ENCODE measurements around the gene ADORA2A. TPM values are rescaled to one million over a fixed set of nuclear protein-coding genes. Genes with fewer than 3 reads are reported as not detected.
A peak's percentile ranks its signal among the peaks of the same experiment; 100 is the strongest.

The ADORA2A gene
- total RNA-seq (2016; rRNA removed; fragmentation: Illumina TruSeq; extraction: Trizol), result 3.3 and 4.0 TPM in 2 replicates
- total RNA-seq (2016; cell fraction: cytosol; rRNA removed; fragmentation: Illumina TruSeq; extraction: Trizol; ENCODE audit: low read depth), result 1.3 and 1.5 TPM in 2 replicates
- total RNA-seq (2016; cell fraction: insoluble cytoplasmic fraction; rRNA removed; fragmentation: Illumina TruSeq; extraction: Trizol), result 3.1 and 3.5 TPM in 2 replicates
- total RNA-seq (2016; cell fraction: membrane; rRNA removed; fragmentation: Illumina TruSeq; extraction: Trizol), result 2.9 and 5.0 TPM in 2 replicates
- 2.4 TPM in 2 replicates for total RNA-seq (2016; cell fraction: nucleus; rRNA removed; fragmentation: Illumina TruSeq; extraction: Trizol)
- 5.0 and 7.3 TPM in 2 replicates for polyA plus RNA-seq (2011; rRNA removed)
- polyA plus RNA-seq (2011; cell fraction: cytosol; rRNA removed), result 4.4 and 5.8 TPM in 2 replicates
- 15.5 and 20.4 TPM in 2 replicates for polyA plus RNA-seq (2011; cell fraction: nucleus; rRNA removed)
- 7.5 and 9.0 TPM in 2 replicates for polyA plus RNA-seq (2012)
- polyA plus RNA-seq (2016; cell fraction: cytosol; fragmentation: Illumina TruSeq; extraction: Trizol; ENCODE audit: low read depth), result 1.3 and 1.7 TPM in 2 replicates
- polyA plus RNA-seq (2016; cell fraction: insoluble cytoplasmic fraction; fragmentation: Illumina TruSeq; extraction: Trizol; ENCODE audit: low read depth), result 3.1 and 3.9 TPM in 2 replicates
- polyA plus RNA-seq (2016; cell fraction: membrane; fragmentation: Illumina TruSeq; extraction: Trizol; ENCODE audit: low read depth), result 2.3 and 3.2 TPM in 2 replicates
- 4.1 and 4.2 TPM in 2 replicates for polyA plus RNA-seq (2016; cell fraction: nucleus; fragmentation: Illumina TruSeq; extraction: Trizol; ENCODE audit: insufficient read depth, low read depth)
- 3.1 and 18.4 TPM in 2 replicates for polyA minus RNA-seq (2011; rRNA and poly(A)+ RNA removed; ENCODE audit: low replicate concordance)
- polyA minus RNA-seq (2011; cell fraction: cytosol; rRNA and poly(A)+ RNA removed), result 1.4 and 2.7 TPM in 2 replicates
- polyA minus RNA-seq (2011; cell fraction: nucleus; rRNA and poly(A)+ RNA removed), result 4.9 and 7.1 TPM in 2 replicates
- percentile 36 among the genes with signal in this experiment for Bru-seq, nascent RNA
- percentile 58 among the genes with signal in this experiment for BruChase-seq, experiment 1, labeled RNA remaining after a 6-hour chase
- BruChase-seq, experiment 2, labeled RNA remaining after a 2-hour chase, result percentile 48 among the genes with signal in this experiment
- long read RNA-seq, experiment 1, partial matches to known transcripts, result 0 of 13 reads
- long read RNA-seq, experiment 1, other reads (novel, unspliced or antisense), result 13 of 13 reads
- long read RNA-seq, experiment 2, partial matches to known transcripts, result 0 of 9 reads
- long read RNA-seq, experiment 2, other reads (novel, unspliced or antisense), result 9 of 9 reads

- Histone ChIP-seq H3K9ac (ENCODE audit: insufficient read depth, low read depth, low read length) (no peak within 1 kb of the TSS), H3K9me3 (ENCODE audit: low read length) (no peaks in the 10 kb centered on the region), H3K27me3 (ENCODE audit: control insufficient read depth in 1 of 2, insufficient read depth in 2 of 2, low read length in 2 of 2) (peaks cover 0 to 4% of the 10 kb centered on the region in 2 experiments; a peak in 2 of 5 replicates), H3K36me3 (replicated peaks in 1 of 2; ENCODE audit: control insufficient read depth in 1 of 2, insufficient read depth in 2 of 2, low read length in 2 of 2) (no peaks in the 10 kb centered on the region), H4K20me1 (ENCODE audit: insufficient read depth, low read length) (no peaks in the 10 kb centered on the region), H3K4me3 (replicated peaks in 1 of 3; ENCODE audit: insufficient read depth in 1 of 3, low read depth in 2 of 3, low read length in 3 of 3) (no peak within 1 kb of the TSS), H2AFZ (ENCODE audit: low read length) (no peak within 1 kb of the TSS), H3K4me2 (ENCODE audit: low read depth, low read length) (no peak within 1 kb of the TSS), H3K79me2 (ENCODE audit: insufficient read depth, low read length) (no peaks in the 10 kb centered on the region), H3K27ac (ENCODE audit: extremely low read length, insufficient read depth, low read length) (no peak within 1 kb of the TSS), H3K4me1 (ENCODE audit: insufficient read depth, low read length) (peaks cover 38% of the 10 kb centered on the region)
- CTCF ChIA-PET (ENCODE audit: low intra/inter-chr PET ratio, low total read pairs), result no interaction called here
- TF ChIP-seq ZNF484 (CRISPR knock-in tag; IDR thresholded peaks at IDR 0.05; ENCODE audit: borderline replicate concordance, low read depth) (no peak), ZNF530 (CRISPR knock-in tag; IDR thresholded peaks at IDR 0.05; ENCODE audit: low read depth) (no peak), ZNF597 (CRISPR knock-in tag; IDR thresholded peaks at IDR 0.05) (no peak)
- FAIRE-seq (no peak), ATAC-seq (no peak), DNase-seq (ENCODE audit: low spot score) (no peak)
- BruUV-seq (replicated peaks), result no TSS peak
- WGBS (ENCODE audit: low lambda C conversion rate), result 96% methylated on average over 11 of the region's 22 CpGs
- in situ Hi-C loops (cut with HindIII; ENCODE audit: extremely low pct_ligation_motif_present, low pct_unique_long_range_greater_than_20kb), result no loop called here
- intact Hi-C loops (cut with micrococcal nuclease; ENCODE audit: unreplicated experiment), result no loop called here
- POLR2A ChIA-PET, result interaction anchor here (1.2 kb wide), 1 partner anchor 79 kb away, joined by 3 read pairs; no protein-coding TSS in a partner anchor
These were observed at the start of gene ADORA2A for GRCh38 chr22:24427500-24428164. Gene ADORA2A (plus strand): TSS chr22:24427599. CDS start chr22:24433405, 5,806 bp downstream.

All from HepG2 (cell line).